ENCODE measurements around the gene CPOX.

CPOX gene

GRCh38 chr3:98583766-98584165 is 9.6 kb downstream of the CPOX start:
- no peak for TF ChIP-seq CTCF (conservative IDR thresholded peaks at IDR 0.05; ENCODE audit: low read depth, low read length)
- no peak for DNase-seq (ENCODE audit: low read depth)
- no peak overlapping the region for H3K4me3 ChIP-seq (ENCODE audit: low read length)

GRCh38 chr3:98582042-98582441 is 11.4 kb downstream of the CPOX start:
- DNase-seq (ENCODE audit: low read depth) = no peak
- TF ChIP-seq CTCF (conservative IDR thresholded peaks at IDR 0.05; ENCODE audit: low read depth, low read length) = no peak
- H3K4me3 ChIP-seq (ENCODE audit: low read length) = no peak overlapping the region

- DNase-seq (ENCODE audit: low read depth) = no peak
- TF ChIP-seq CTCF (conservative IDR thresholded peaks at IDR 0.05; ENCODE audit: low read depth, low read length) = no peak
Measured at GRCh38 chr3:98581474-98581873, 11.9 kb downstream of the CPOX start.

GRCh38 chr3:98580401-98581386 is 12.7 kb downstream of the CPOX start:
- no peak for TF ChIP-seq CTCF (conservative IDR thresholded peaks at IDR 0.05; ENCODE audit: low read depth, low read length)
- H3K4me3 ChIP-seq (ENCODE audit: low read length) = no peak overlapping the region
- DNase-seq (ENCODE audit: low read depth) = no peak

More at GRCh38 chr3:98581474-98581873, 11.9 kb downstream of the CPOX start:
- no peak overlapping the region for H3K4me3 ChIP-seq (ENCODE audit: low read length)

GRCh38 chr3:98577178-98577895 is 16.1 kb downstream of the CPOX start:
- DNase-seq (ENCODE audit: low read depth) = no peak
- TF ChIP-seq CTCF (conservative IDR thresholded peaks at IDR 0.05; ENCODE audit: low read depth, low read length) = no peak

GRCh38 chr3:98574132-98574531 is 19.3 kb downstream of the CPOX start:
- no peak overlapping the region for H3K4me3 ChIP-seq (ENCODE audit: low read length)
- TF ChIP-seq CTCF (conservative IDR thresholded peaks at IDR 0.05; ENCODE audit: low read depth, low read length) = no peak
- no peak for DNase-seq (ENCODE audit: low read depth)

More at GRCh38 chr3:98577178-98577895, 16.1 kb downstream of the CPOX start:
- no peak overlapping the region for H3K4me3 ChIP-seq (ENCODE audit: low read length)
